ENCODE results near the gene MEGF8.
"Not testable (repeated sequence)": the region's sequence is repeated elsewhere in the genome, so short reads cannot be mapped to it uniquely, and the experiment has no call there.

The MEGF8 gene

DNA sequence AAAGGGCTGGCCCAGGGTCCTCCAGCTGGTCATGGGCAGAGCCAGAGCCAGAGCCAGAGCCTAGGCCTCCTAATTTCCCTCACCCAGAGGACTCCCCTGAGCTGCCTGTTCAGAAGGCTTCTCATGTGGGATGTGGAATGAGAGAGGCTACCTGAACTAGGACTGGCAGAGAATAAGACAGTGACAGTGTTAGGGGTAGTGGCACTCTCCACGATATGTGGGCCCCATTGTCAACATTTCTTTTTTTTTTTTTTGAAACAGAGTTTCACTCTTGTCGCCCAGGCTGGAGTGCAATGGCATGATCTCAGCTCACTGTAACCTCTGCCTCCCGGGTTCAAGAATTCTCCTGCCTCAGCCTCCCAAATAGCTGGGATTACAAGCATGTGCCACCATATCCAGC, 5.9 kb downstream of the MEGF8 start:
- WGBS (ENCODE audit: insufficient coverage, insufficient read length), result no CpG with 5 or more reads among the region's 3 CpGs
- DNase-seq (ENCODE audit: low read depth, low spot score); H3K27ac ChIP-seq (ENCODE audit: low read length); H3K4me1 ChIP-seq (ENCODE audit: control insufficient read depth, insufficient read depth, low read length); H3K27me3 ChIP-seq (ENCODE audit: control insufficient read depth, insufficient read depth, low read length); H3K4me3 ChIP-seq (ENCODE audit: low read length); H3K9me3 ChIP-seq (ENCODE audit: control insufficient read depth, insufficient read depth, low read length); H3K36me3 ChIP-seq (ENCODE audit: control insufficient read depth, insufficient read depth, low read length): not testable (repeated sequence)

DNA sequence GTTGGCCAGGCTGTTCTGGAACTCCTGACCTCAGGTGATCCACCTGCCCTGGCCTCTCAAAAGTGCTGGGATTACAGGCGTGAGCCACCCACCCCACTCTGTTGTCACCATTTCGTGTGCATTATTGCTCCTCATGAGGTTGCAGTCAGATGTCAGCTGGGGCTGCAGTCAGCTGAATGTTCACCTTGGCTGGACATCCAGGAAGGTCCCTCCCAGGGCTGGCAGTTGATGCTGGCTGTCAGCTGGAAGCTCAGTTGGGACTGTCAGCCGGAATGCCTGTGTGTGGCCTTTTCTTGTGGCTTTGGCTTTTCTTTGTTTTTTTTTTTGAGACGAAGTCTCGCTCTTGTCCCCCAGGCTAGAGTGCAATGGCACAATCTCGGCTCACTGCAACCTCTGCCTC, 6.6 kb downstream of the MEGF8 start:
- no peak overlapping the region for H3K27ac ChIP-seq (ENCODE audit: low read length)
- H3K36me3 ChIP-seq (ENCODE audit: control insufficient read depth, insufficient read depth, low read length), result no peaks in the 10 kb centered on the region
- H3K4me3 ChIP-seq (ENCODE audit: low read length), result no peak overlapping the region
- no peaks in the 10 kb centered on the region for H3K27me3 ChIP-seq (ENCODE audit: control insufficient read depth, insufficient read depth, low read length)
- no peaks in the 10 kb centered on the region for H3K4me1 ChIP-seq (ENCODE audit: control insufficient read depth, insufficient read depth, low read length)
- no peak for DNase-seq (ENCODE audit: low read depth, low spot score)
- no peaks in the 10 kb centered on the region for H3K9me3 ChIP-seq (ENCODE audit: control insufficient read depth, insufficient read depth, low read length)
- no CpG with 5 or more reads among the region's 6 CpGs for WGBS (ENCODE audit: insufficient coverage, insufficient read length)

DNA sequence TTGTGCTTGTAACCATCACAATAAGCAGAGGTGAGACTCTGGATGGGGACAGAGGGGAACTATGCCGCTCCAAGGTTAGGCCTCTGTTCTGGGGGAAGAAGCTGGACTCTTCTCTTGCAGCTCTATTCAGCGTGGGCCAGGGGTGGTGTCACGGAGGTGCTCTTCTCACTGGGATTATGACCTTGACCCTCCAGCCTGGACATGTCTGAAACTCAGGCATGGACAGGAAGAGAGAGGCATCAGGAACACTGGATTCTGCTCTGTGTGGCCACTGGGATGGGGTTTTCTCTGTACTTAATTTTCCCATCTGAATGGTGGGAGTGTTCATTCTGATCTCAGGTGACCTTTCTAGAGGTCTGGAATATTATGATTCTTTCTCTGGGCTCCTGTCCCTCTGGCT, 7.6 kb downstream of the MEGF8 start:
- H3K36me3 ChIP-seq (ENCODE audit: control insufficient read depth, insufficient read depth, low read length), result no peaks in the 10 kb centered on the region
- H3K4me1 ChIP-seq (ENCODE audit: control insufficient read depth, insufficient read depth, low read length), result no peaks in the 10 kb centered on the region
- no peaks in the 10 kb centered on the region for H3K27me3 ChIP-seq (ENCODE audit: control insufficient read depth, insufficient read depth, low read length)
- H3K4me3 ChIP-seq (ENCODE audit: low read length), result no peak overlapping the region
- no CpG with 5 or more reads among the region's 3 CpGs for WGBS (ENCODE audit: insufficient coverage, insufficient read length)
- no peak for DNase-seq (ENCODE audit: low read depth, low spot score)
- no peak overlapping the region for H3K27ac ChIP-seq (ENCODE audit: low read length)
- no peaks in the 10 kb centered on the region for H3K9me3 ChIP-seq (ENCODE audit: control insufficient read depth, insufficient read depth, low read length)

DNA sequence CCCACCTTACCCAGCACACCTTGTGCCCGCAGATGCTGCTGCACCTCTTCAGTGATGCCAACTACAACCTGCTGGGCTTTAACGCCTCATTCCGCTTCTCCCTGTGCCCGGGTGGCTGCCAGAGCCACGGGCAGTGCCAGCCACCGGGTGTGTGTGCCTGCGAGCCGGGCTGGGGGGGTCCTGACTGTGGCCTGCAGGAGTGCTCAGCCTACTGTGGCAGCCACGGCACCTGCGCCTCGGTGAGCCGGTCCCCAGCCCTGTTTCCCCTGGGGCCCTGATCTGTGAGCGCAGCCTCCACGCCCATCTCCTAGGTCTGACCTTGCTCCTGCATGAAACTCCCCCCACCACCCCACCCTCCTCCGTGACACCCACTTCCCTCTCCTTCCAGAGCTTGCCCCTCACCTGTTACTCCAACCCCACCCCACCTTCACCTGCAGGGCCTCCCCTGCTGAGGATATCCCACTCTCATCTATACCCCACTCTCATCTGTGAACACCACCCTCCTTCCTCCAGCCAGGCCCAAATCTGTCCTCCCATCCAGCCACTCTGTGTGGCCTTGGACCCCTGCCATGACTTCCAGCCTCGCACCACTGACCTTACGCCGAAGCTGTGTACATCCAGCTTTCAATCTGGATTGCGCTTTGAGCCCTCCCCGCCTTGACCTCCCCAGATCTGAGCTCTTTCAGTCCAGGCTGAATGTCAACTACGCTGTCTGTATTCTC, 8.7 kb downstream of the MEGF8 start:
- Histone ChIP-seq H3K27me3 (ENCODE audit: control insufficient read depth, insufficient read depth, low read length) (no peaks in the 10 kb centered on the region), H3K36me3 (ENCODE audit: control insufficient read depth, insufficient read depth, low read length) (no peaks in the 10 kb centered on the region), H3K4me1 (ENCODE audit: control insufficient read depth, insufficient read depth, low read length) (no peaks in the 10 kb centered on the region), H3K27ac (ENCODE audit: low read length) (no peak overlapping the region), H3K9me3 (ENCODE audit: control insufficient read depth, insufficient read depth, low read length) (no peaks in the 10 kb centered on the region), H3K4me3 (ENCODE audit: low read length) (no peak overlapping the region)
- DNase-seq (ENCODE audit: low read depth, low spot score), result no peak
- WGBS (ENCODE audit: insufficient coverage, insufficient read length), result no CpG with 5 or more reads among the region's 21 CpGs

DNA sequence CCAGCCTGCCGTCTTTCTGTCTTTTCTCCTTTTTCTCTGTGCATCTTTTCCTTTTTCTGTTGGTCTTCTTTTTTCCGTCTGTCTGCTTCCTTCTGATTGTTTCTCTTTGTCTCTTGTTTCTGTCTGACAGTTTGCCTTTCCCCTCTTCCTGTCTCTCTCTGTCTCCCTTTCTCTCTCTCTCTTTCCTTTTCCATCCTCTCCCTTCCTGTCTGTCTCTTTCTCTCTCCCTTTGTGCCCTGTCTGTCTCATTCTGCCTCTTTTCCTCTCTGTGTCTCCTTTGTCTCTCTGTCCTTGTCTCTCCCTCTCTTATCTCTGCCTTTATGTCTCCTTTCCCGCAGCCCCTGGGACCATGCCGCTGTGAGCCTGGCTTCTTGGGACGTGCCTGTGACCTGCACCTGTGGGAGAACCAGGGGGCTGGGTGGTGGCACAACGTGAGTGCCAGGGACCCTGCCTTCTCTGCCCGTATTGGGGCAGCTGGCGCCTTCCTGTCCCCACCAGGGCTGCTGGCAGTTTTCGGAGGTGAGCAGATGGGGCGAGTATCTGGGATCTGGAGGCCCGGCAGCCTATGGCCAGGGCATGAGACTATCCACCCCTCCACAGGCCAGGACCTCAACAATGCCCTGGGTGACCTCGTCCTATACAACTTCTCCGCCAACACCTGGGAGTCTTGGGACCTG, 9.4 kb downstream of the MEGF8 start:
- Histone ChIP-seq H3K27ac (ENCODE audit: low read length) (no peak overlapping the region), H3K36me3 (ENCODE audit: control insufficient read depth, insufficient read depth, low read length) (no peaks in the 10 kb centered on the region), H3K4me3 (ENCODE audit: low read length) (no peak overlapping the region), H3K4me1 (ENCODE audit: control insufficient read depth, insufficient read depth, low read length) (no peaks in the 10 kb centered on the region), H3K27me3 (ENCODE audit: control insufficient read depth, insufficient read depth, low read length) (no peaks in the 10 kb centered on the region), H3K9me3 (ENCODE audit: control insufficient read depth, insufficient read depth, low read length) (no peaks in the 10 kb centered on the region)
- no CpG with 5 or more reads among the region's 13 CpGs for whole genome bisulfite sequencing (ENCODE audit: insufficient coverage, insufficient read length)
- DNase-seq (ENCODE audit: low read depth, low spot score), result no peak

DNA sequence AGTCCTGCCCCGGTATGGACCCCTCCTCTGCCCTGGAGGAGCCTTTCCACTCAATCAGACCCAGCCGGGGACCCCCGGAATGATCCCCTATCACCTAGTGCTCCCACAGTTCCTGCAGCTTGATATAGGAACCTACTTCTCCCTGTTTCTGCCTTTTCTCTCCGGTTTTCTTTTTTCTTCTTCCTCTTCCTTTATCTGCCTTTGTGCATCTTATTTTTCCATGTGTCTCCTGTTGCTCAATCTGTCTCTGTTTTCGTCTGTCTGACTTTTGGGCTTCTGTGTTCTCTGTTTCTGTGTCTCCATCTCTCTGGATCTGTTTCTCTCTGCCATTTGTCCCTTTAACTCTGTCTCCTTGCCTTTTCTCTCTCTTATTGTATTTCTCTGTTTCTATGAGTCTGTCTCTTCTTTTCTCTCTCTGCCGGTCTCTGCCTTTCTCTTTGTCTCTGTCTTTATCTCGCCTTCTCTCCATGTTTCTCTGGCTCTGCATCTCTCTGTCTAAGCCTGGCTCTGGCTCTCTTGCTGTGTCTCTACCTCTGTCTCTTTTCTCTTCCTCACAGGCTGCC, 10.0 kb downstream of the MEGF8 start:
- Histone ChIP-seq H3K27ac (ENCODE audit: low read length) (no peak overlapping the region), H3K4me1 (ENCODE audit: control insufficient read depth, insufficient read depth, low read length) (no peaks in the 10 kb centered on the region), H3K36me3 (ENCODE audit: control insufficient read depth, insufficient read depth, low read length) (no peaks in the 10 kb centered on the region), H3K4me3 (ENCODE audit: low read length) (no peak overlapping the region), H3K9me3 (ENCODE audit: control insufficient read depth, insufficient read depth, low read length) (no peaks in the 10 kb centered on the region), H3K27me3 (ENCODE audit: control insufficient read depth, insufficient read depth, low read length) (no peaks in the 10 kb centered on the region)
- no CpG with 5 or more reads among the region's 7 CpGs for WGBS (ENCODE audit: insufficient coverage, insufficient read length)
- no peak for DNase-seq (ENCODE audit: low read depth, low spot score)

DNA sequence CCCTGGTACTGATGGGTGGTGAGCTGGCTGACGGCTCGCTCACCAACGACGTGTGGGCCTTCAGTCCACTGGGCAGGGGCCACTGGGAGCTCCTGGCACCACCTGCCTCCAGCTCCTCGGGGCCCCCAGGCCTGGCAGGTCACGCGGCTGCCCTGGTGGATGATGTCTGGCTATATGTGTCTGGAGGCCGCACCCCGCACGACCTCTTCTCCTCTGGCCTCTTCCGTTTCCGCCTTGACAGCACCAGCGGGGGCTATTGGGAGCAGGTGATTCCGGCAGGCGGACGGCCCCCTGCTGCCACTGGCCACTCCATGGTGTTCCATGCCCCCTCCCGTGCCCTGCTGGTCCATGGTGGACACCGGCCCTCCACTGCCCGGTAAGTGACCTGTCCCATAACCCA, 10.5 kb downstream of the MEGF8 start:
- Histone ChIP-seq H3K4me1 (ENCODE audit: control insufficient read depth, insufficient read depth, low read length) (no peaks in the 10 kb centered on the region), H3K9me3 (ENCODE audit: control insufficient read depth, insufficient read depth, low read length) (no peaks in the 10 kb centered on the region), H3K36me3 (ENCODE audit: control insufficient read depth, insufficient read depth, low read length) (no peaks in the 10 kb centered on the region), H3K27me3 (ENCODE audit: control insufficient read depth, insufficient read depth, low read length) (no peaks in the 10 kb centered on the region), H3K4me3 (ENCODE audit: low read length) (no peak overlapping the region), H3K27ac (ENCODE audit: low read length) (no peak overlapping the region)
- no CpG with 5 or more reads among the region's 19 CpGs for WGBS (ENCODE audit: insufficient coverage, insufficient read length)
- DNase-seq (ENCODE audit: low read depth, low spot score), result no peak

DNA sequence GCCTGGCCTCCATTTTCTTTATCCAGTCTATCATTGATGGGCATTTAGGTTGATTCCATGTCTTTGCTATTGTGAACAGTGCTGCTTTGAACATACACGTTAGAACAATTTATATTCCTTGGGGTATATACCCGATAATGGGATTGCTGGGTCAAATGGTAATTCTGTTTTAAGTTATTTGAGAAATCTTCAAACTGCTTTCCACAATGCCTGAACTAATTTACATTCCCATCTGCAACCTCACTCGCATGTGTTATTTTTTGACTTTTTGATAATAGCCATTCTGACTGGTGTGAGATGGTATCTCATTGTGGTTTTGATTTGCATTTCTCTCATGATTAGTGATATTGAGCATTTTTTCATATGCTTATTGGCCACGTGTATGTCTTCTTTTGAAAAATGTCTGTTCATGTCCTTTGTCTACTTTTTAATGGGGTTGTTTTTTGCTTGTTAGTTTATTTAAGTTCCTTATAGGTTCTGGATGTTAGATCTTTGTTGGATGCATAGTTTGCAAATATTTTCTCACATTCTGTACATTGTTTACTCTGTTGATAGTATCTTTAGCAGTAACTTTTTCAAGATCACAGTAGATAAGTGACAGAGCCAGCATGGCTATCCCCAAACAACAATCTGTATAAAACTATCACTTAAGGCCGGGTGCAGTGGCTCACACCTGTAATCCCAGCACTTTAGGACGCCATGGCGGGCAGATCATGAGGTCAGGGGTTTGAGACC, 13.9 kb downstream of the MEGF8 start:
- H3K27ac ChIP-seq (ENCODE audit: low read length); H3K4me3 ChIP-seq (ENCODE audit: low read length); H3K27me3 ChIP-seq (ENCODE audit: control insufficient read depth, insufficient read depth, low read length); H3K9me3 ChIP-seq (ENCODE audit: control insufficient read depth, insufficient read depth, low read length); H3K36me3 ChIP-seq (ENCODE audit: control insufficient read depth, insufficient read depth, low read length); DNase-seq (ENCODE audit: low read depth, low spot score); H3K4me1 ChIP-seq (ENCODE audit: control insufficient read depth, insufficient read depth, low read length): not testable (repeated sequence)
- no CpG with 5 or more reads among the region's 7 CpGs for WGBS (ENCODE audit: insufficient coverage, insufficient read length)

DNA sequence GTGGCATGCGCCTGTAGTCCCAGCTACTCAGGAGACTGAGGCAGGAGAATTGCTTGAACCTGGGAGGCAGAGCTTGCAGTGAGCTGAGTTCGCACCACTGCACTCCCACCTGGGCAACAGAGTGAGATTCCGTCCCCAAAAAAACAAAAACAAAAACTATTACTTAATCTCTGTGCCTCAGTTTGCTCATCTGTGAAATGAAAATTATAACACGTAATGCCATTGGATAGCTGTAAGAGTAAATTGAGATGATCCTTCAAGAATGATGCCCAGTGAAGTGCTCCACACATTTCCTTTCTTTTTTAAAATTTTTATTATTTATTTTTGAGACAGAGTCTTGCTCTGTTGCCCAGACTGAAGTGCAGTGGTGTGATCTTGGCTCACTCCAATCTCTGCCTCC, 14.5 kb downstream of the MEGF8 start:
- H3K36me3 ChIP-seq (ENCODE audit: control insufficient read depth, insufficient read depth, low read length); H3K27ac ChIP-seq (ENCODE audit: low read length); DNase-seq (ENCODE audit: low read depth, low spot score); H3K27me3 ChIP-seq (ENCODE audit: control insufficient read depth, insufficient read depth, low read length); H3K4me3 ChIP-seq (ENCODE audit: low read length); H3K4me1 ChIP-seq (ENCODE audit: control insufficient read depth, insufficient read depth, low read length); H3K9me3 ChIP-seq (ENCODE audit: control insufficient read depth, insufficient read depth, low read length): not testable (repeated sequence)
- no CpG with 5 or more reads among the region's 4 CpGs for WGBS (ENCODE audit: insufficient coverage, insufficient read length)

DNA sequence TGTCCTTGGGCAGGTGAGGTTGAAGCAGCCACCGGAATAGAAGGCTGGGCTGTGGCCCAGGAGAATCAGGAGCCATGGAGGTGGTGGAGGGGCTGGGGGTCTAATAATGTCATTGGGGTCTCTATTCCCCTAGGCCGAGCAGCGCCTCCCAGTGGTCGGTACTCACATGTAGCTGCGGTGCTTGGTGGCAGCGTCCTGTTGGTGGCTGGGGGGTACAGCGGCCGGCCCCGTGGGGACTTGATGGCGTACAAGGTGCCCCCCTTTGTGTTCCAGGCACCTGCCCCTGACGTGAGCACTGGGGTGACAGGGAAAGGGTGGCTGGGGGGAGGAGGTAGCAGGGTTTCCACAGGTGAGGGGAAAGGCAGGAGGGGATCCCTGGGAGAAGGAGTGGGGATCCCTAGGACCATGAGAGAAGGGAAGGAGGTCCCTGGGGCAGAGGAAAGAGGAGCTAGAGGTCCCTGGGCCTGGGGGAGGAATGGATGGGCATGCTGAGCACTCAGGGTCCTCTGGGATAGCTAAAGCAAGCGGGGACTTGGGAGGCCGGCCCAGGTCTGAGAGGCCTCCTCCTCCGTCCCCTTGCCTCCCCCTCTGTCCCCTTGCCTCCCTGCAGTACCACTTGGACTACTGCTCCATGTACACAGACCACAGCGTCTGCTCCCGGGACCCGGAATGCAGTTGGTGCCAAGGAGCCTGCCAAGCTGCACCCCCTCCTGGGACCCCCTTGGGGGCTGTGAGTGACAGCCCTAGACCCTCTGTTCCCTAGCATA, 18.1 kb downstream of the MEGF8 start:
- Histone ChIP-seq H3K4me3 (ENCODE audit: low read length) (no peak overlapping the region), H3K9me3 (ENCODE audit: control insufficient read depth, insufficient read depth, low read length) (no peaks in the 10 kb centered on the region), H3K36me3 (ENCODE audit: control insufficient read depth, insufficient read depth, low read length) (no peaks in the 10 kb centered on the region), H3K4me1 (ENCODE audit: control insufficient read depth, insufficient read depth, low read length) (no peaks in the 10 kb centered on the region; the same call in 1 of the 2 replicates), H3K27ac (ENCODE audit: low read length) (no peak overlapping the region), H3K27me3 (ENCODE audit: control insufficient read depth, insufficient read depth, low read length) (no peaks in the 10 kb centered on the region)
- no peak for DNase-seq (ENCODE audit: low read depth, low spot score)
- no CpG with 5 or more reads among the region's 17 CpGs for WGBS (ENCODE audit: insufficient coverage, insufficient read length)
